NCI-H1417 (cell line): ENCODE measurements around the gene CRIM1.
A peak's percentile ranks its signal among the peaks of the same experiment; 100 is the strongest.
"Not testable (repeated sequence)": the region's sequence is repeated elsewhere in the genome, so short reads cannot be mapped to it uniquely, and the experiment has no call there.

Experiments used
- DNase-seq, 3 experiments: peaks; one replicate each; lab custom pipeline; 2025; lab: John Stamatoyannopoulos, UW

The CRIM1 gene

GRCh38 chr2:36351736-36352349 is 3.7 kb upstream of the CRIM1 start:
- DNase-seq: peak in 2 of 3 experiments; percentile 37 to 70

DNA sequence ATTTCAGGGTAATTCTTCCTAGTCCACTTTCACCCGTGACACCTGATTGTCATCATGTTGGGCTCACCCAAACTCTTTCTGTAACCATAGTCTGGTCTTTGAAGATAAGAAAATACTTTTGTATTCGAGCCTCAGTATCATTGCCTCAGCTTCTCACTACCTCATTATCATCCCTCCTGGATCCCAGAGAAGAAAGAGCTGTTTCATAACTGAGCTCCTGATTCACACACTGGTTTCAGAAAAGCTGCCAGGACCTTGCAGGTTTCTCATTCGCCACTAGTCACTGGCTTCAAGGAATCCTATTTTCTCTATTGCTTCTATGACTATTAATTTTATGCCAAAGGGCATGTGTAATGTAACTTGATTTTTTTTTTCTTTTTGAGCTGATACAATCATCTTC is 2.9 kb upstream of the CRIM1 start:
- DNase-seq: no peak

GRCh38 chr2:36354811-36355150 is 797 bp upstream of the CRIM1 start:
- DNase-seq: no peak

DNA sequence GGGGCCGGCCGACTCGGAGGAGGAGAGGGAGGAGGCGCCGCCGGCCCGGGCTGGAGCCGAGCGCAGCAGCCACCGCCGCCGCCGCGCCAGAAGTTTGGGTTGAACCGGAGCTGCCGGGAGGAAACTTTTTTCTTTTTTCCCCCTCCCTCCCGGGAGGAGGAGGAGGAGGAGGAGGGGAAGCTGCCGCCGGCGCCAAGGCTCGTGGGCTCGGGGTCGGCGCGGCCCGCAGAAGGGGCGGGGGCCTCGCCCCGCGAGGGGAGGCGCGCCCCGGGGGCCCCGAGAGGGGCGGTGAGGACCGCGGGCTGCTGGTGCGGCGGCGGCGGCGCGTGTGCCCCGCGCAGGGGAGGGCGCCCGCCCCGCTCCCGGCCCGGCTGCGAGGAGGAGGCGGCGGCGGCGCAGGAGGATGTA is 316 bp downstream of the CRIM1 start:
- DNase-seq: no peak

GRCh38 chr2:36356298-36356989 is 866 bp downstream of the CRIM1 start:
- DNase-seq: peak in 2 of 3 experiments; percentile 66 to 68

DNA sequence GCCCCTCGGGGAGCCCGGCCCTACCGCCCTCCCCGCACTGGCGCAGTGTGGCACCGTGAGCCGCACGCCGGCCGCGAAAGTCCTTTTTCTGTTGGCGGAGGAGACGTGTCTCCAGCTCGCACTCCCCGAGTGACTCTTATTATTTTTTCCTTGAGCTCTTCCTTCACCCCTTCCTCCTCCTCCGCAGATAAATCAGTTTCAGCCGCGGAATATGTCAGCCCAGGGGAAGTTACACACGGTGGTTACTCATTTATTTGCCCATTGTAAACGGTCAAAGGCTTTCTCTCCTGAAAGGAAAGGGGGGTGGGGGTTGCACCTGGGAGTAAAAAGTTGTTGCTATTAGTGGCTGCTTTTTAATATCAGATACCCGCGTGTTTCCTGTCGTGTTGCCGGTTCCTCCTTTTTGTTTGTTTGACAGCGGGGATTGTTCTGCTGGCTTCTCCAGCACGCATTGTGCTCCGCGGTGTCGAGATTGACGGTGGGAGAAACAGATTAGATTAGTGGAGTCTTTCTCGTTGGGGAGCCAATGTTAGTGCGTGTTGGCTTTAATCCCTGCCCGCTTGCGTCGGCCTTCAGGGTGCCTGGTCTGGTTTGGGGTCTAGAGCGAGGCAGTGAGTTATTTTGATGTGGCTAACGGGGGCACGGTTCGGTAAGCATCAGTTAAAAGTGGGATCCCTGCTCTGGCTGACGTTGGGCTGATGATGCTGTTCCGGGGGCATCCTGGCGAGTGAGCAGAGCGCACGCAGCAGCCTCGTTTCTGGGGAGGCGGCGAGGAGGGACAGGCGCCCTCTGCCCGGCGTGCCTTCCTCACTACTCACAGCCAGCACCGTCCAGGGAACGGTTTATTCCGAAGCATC is 1.6 kb downstream of the CRIM1 start:
- peak in 2 of 3 experiments; percentile 53 to 71 for DNase-seq

- DNase-seq: peak in 2 of 3 experiments; percentile 53 to 71
Measured at GRCh38 chr2:36357847-36358659, 2.5 kb downstream of the CRIM1 start.

DNA sequence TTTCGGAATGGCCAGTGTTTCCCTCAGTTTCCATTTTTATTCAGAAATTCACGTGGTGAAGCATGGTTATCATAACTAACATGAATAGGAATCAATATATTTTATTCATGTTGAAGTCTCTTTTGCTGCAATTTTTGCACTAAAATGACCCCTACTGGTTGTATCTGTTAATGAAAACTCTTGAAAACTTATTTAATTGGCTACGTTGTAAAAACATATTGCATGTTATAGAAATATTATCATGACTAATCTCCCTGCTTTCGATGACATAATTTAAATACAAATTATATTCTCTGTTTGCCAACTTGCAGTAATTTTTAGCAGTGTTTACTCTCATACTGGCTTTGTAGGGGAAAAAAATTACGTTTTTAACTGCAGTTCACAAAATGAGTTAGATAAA is 3.5 kb downstream of the CRIM1 start:
- peak in 1 of 3 experiments; percentile 31 for DNase-seq

GRCh38 chr2:36360063-36360462 is 4.5 kb downstream of the CRIM1 start:
- DNase-seq: no peak

- DNase-seq: peak in 1 of 3 experiments; percentile 30
Measured at GRCh38 chr2:36360834-36361233, 5.3 kb downstream of the CRIM1 start.

DNA sequence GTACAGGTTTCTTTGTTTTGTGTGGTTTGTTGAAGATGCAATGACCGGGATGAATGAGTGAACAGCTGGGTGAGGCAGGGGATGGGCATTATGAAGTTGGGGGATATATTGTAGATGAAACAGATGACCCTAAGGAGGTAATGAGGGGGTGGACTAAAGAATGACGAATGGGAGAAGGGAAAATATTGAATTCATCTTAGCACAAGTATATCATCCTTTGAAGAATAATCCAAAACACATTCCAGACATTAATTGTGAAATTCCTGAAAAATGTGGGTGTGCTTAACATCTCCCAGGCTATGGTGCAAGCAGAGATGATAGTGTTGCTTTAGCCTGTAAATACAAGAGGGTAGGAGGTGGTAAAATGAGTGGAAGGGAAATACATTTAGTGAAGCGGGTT is 5.8 kb downstream of the CRIM1 start:
- DNase-seq: no peak

DNA sequence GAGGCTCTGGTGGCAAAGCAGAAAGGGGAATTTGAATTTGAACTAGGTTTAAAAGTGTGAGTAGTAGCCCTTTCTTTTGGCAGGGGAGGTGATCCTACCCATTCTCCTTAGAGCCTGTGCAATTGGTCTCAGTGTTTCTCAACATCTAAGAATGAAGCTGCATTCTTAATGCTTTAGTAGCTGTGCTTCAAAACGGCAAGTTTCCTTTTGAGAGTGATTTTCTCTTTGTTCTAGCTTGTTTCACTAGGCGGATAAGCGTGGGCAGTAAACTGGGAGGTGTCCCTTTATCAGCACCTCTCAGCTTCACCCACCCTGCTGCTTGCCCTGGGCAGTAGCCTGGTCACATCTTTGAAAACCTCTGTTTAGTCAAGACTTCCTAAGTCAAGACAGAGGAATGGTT is 6.7 kb downstream of the CRIM1 start:
- no peak for DNase-seq

DNA sequence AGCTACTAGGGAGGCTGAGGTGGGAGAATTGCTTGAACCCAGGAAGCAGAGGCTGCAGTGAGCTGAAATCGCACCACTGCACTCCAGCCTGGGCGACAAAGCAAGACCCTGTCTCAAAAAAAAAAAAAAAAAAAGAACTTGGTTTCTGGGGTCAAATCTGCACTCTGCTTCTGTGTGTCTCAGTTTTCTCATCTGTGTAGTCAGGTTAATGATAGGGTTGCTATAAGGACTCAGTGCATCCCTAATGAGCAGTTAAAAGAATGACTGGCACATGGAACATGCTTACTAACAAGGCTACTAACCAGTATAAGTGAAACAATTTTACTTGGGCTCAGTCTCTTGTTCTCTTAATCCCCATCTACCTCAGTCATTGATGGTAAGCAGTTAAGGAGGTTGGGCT is 7.5 kb downstream of the CRIM1 start:
- not testable (repeated sequence) for DNase-seq

- DNase-seq: no peak
Measured at GRCh38 chr2:36366491-36367120, 11.0 kb downstream of the CRIM1 start.

GRCh38 chr2:36367486-36367885 is 11.9 kb downstream of the CRIM1 start:
- no peak for DNase-seq

- DNase-seq: no peak
Measured at GRCh38 chr2:36367895-36368353, 12.3 kb downstream of the CRIM1 start.

DNA sequence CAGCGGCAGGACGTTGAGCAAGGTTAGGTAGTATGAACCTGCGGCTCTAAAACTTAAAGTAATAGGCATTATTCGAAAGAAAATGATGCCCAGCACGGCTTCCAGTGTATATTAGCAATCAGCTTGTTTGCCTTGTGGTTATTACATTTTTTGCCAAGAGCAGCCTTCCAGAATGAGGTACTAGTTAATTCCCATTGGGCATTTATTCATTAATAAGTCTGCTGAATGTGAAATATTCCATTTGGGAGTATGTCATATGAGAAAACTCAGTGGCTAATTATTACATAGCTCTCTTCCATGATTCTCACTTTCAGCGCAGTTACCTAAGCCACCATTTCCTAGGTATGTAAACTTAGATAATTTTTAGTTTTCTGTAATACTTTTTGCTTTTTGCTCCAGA is 12.9 kb downstream of the CRIM1 start:
- DNase-seq: no peak

GRCh38 chr2:36369163-36369562 is 13.6 kb downstream of the CRIM1 start:
- no peak for DNase-seq

DNA sequence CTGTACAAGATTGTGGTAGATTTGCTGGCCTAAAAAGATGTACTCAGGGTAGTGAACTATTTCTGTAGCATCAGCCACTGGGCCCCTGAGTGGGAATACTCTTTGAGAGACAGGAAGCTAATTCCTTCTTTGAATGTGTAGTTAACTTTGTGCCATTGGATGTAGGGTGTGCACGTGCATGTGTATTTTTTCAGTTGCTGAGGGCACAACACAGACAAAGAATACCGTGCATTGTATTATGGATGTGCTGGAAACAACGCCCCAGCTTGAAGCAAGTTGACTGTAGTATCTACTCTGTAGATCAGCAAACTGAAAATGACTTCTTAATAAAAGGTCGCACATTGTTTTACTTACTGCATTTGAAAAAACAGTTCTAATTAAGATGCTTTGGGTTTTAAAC is 14.1 kb downstream of the CRIM1 start:
- no peak for DNase-seq

GRCh38 chr2:36370281-36370680 is 14.7 kb downstream of the CRIM1 start:
- DNase-seq: no peak

- DNase-seq: no peak
Measured at GRCh38 chr2:36371070-36371874, 15.7 kb downstream of the CRIM1 start.
